HG03378 (cell line): ENCODE data around the gene ITGB3.
"Not testable (repeated sequence)": the region's sequence is repeated elsewhere in the genome, so short reads cannot be mapped to it uniquely, and the experiment has no call there.

Source experiments
- ATAC-seq: cut with Tn5 transposase; IDR thresholded peaks from one replicate; pipeline ENCODE4 v1.9.1; 2021; ENCODE audit warnings: mild to moderate bottlenecking, moderate library complexity; ENCODE audit not compliant: unreplicated experiment

ITGB3 gene

DNA sequence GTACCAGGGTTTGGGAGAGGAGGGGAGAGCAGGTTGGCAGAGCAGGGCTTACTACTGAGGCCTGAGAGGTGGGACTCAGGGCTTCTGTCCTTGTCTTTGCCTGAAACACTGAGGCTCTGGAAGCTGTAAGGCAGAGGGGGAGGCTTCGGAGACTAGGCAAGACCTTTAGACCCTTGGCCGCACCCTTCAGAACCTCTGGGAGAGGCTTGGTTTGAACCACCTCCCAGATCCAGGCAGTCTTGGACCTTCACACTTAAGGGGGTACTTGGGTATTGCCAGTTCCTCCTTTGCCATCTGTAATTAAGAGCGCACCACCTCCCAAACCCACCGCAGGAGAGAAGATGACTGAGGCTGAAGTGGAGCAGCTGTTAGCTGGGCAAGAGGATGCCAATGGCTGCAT is 31.6 kb upstream of the ITGB3 start:
- no peak for ATAC-seq

DNA sequence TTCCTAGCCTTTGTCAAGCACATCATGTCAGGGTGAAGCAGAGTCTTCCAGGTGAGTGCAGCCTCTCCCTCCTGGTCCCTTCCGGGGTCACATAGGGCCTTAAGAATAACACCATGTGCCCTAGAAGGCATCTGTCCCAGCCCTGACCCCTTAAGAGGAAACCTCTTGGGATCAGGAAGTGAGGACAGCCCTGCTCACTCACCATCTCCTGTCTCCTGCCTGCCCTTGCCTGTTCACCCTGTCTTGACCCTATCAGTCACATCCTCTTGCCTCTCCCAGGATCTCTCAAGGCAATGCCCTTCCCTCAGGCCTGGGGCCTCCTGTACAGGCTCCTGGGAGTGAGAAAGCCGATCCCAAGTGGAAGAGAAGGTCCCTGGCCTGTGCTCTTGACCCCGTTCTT is 30.6 kb upstream of the ITGB3 start:
- ATAC-seq = no peak

DNA sequence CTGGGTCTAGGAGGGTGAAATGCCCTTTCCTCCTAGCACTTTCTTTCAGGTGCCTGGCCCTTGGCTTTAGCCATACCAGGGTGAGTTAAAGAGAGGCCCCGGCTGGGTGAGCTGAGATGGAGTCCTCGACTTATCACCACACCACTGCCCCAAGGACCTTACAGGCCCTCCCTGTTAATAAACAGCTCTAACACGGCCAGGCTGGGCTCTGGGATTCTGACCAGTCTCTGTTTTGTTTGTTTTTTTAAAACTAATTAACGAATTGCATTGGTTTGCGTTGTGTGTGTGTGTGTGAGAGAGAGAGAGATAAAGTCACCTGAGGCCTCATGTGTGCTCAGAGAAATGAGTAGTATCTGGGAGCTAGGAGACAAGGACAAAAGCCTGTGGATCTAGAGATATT is 30.2 kb upstream of the ITGB3 start:
- ATAC-seq = no peak

DNA sequence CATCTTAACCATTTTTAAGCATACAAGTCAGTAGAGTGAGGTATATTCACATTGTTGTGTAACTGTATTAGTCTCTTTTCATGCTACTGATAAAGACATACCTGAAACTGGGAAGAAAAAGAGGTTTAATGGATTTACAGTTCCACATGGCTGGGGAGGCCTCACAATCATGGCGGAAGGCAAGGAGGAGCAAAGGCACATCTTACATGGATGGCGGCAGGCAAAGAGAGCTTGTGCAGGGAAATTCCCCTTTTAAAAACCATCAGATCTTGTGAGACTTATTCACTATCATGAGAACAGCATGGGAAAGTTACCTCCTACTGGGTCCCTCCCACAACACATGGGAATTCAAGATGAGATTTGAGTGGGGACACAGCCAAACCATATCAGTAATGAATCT is 29.6 kb upstream of the ITGB3 start:
- ATAC-seq = not testable (repeated sequence)

DNA sequence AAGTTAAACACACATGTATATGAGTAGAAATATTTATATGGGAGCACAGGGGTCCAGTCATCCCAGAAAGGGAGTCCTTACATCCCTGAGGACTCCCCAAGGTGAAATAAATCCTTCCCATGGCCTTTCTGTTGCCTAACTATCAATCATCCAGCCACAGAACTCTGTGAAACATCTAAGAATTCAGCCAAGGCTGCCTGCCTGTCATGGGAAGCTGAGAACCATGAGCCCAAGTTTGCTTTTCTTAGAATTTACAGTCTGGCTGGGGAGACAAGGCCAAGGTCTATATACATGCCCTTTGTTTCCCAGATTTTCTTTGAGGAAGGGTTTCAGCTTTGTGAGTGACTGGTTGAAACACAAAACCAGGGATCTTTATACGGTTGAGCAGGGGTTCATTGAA is 28.7 kb upstream of the ITGB3 start:
- ATAC-seq = no peak

DNA sequence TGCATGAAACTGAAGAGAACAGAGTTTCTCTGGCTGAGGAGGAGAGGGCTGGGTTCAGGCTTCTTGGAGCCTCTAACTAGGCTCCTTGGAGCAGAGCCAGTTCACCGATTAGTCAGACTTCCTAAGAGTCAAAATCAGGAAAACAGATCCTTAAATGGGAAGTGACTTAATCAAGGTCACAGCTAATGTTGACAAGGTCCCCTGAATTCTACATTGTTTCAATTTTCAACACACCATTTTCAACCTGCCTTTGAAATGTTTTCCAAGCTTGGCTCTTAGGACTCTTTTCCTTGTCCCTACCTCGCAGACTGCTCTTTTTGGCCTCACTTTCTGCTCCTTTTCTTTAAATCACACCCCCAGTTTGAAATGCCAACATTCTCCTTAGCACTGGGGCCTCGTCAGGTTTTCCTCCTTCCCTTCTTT is 28.2 kb upstream of the ITGB3 start:
- ATAC-seq = no peak

DNA sequence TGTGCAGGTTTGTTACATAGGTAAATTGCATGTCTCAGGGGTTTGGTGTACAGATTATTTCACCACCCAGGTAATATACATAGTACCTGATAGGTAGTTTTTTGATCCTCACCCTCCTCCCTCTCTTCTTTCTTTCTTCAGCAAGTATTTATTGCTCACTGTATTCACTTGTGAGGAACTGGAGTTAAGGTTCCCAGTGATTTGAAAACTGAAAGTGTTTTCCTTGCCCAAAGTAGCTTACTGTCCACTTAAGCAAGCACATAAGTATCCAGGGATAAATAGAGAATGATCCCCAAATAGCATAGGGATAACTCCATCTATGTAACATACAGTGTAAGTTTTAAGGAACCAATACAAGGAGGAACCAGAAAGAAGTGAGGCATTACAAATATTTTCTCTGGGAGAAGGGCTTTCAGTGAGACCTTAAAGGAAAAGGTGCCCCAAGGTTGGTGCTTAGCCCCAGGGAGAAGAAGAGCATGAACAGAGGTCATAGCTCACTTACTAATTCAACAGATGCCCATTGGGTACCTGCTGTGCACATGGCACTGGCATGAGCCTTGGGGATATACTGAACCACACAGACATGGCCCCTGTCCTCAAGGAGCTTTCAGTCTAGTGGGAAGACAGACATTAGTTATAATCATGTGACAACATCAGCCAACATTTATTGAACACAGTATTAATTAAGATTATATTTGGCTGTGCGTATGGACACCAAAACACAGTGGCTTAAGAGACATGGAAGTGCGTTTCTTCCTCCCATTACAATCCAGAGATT is 27.5 kb upstream of the ITGB3 start:
- no peak for ATAC-seq

DNA sequence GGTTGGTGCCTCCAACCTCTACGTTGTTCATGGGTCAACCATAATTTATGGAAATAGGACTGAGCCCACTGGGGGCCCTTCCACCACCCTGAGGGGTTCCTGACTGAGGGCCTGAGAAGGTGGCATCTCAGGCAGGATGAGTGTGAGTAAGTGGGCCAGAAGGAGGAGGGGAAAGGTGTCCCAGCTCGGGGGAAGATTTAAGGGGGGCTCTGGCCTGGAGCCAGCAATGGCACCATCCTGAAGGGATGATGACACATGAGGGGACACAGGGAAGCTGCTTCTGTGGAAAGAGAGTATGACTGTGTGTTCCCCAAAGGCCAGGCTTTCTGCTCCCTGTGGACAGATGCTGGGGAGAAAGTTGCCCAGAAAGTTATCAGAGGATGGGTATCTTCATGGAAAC is 25.8 kb upstream of the ITGB3 start:
- ATAC-seq = no peak

DNA sequence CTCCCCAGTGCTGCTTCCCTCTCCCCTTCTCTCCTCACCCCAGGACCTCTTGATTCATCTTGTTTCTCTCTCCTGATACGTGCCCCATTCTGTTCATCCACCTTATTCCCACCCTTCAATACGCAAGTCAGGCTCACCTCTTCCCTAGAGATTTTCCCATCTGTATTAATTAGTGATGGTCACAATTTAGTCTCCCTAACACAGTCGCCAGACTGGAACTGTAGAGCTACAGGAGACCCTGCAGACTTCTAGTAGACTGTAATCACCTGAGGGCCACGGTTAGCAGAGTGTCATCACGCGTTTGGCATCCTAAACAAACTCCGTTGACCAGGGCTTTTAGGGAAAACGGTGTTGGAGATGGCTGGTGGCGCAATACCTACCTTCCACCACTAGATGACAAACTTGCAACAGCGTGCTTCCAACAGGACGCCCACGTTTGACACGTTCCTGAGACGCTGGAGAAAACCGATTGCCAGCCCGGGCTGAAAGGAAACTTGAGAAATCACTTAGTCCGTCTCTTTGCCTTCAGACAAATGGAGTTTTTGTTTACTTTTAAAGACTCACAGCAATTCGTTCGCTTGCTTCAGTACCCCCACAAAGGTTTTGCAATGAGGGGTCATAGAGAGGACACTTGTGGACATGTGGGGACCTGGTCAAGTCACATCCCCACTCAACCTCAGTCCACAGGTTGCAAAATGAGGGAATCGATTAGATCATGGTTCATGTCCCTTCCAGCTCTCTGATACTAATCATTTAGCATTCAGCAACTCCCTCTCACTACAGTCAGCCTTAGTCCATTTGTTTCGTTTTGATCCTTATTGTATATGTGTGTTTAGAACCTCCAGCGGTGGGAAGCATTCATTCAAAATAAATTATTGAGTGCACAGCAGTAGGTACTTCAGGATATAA is 23.8 kb upstream of the ITGB3 start:
- ATAC-seq = peak; percentile 60

DNA sequence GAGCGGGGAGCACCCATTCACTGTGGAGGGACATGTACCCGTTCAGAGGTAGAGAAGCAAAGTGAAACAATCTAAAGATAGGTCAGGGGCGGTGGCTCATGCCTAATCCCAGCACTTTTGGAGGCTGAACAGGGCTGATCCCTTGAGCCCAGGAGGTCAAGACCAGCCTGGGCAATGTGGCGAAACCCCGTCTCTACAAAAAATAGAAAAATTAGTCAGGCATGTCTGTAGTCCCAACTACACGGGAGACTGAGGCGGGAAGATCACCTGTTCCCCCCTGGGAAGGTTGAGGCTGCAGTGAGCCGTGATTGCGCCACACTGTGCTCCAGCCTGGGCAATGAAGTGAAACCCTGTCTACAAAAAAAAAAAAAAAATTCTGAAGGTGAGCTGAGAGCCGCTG is 22.8 kb upstream of the ITGB3 start:
- ATAC-seq = no peak

DNA sequence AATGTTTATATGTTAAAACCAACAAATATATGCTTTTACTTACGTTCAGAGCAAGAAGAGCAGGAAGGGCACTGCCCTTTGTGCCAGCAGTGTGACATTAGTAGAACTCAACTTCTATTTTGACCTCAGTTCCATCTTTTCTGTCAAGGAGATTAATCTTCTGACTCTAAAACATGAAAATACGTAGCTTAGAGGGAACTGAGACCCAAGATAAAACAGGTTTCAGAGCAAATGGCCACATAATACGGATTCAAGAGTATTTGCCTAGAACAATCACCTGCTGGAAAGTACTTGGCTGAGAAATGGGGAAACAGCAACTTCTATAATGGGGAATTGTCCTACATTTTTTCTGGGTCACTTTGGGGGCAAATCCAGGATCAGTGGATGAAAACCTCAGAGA is 22.3 kb upstream of the ITGB3 start:
- no peak for ATAC-seq

DNA sequence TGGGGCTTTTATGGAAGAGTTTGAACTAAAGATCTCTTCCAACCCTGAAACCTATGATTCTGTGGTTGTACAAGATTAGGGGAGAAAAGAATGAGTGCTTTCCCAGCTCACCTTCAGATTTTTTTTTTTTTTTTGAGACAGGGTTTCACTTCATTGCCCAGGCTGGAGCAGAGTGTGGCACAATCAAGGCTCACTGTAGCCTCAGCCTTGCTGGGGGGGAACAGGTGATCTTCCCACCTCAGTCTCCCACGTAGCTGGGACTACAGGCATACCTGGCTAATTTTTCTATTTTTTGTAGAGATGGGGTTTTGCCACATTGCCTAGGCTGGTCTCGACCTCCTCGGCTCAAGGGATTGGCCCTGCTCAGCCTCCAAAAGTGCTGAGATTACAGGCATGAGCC is 21.8 kb upstream of the ITGB3 start:
- no peak for ATAC-seq

DNA sequence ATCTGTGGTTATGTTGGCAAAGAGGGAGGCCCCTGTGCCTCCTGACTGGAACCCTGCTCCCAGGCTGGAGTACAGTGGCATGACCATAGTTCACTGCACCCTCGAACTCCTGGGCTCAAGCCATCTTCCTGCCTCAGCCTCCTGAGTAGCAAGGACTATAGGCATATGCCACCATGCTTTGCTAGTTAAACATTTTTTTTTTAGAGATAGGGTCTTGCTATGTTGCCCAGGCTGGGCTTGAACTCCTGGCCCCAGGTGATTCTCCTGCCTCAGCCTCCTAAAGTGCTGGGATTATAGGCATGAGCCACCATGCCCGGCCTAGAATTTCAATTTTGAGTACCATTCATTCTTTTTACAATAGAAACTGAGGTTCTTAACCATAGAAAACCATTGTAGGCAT is 21.2 kb upstream of the ITGB3 start:
- no peak for ATAC-seq

DNA sequence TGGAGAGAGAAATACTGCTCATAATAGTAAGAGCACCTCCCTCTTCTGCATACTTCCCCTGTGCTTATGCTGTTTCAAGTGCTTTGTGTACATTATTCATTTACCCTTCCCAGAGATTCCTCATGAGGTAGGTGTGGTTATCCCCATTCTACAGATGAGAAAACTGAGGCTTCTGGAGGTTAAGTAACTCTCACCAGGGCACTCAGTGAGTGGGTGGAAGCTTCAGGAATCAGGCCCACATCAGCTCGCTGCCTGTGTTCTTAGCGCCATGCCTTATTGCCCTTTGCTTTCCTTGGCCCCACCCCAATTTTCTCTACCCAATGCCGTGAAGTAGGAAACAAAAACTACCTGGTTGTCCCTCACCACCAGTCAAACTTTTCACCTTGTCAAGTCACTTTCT is 18.1 kb upstream of the ITGB3 start:
- ATAC-seq = no peak

DNA sequence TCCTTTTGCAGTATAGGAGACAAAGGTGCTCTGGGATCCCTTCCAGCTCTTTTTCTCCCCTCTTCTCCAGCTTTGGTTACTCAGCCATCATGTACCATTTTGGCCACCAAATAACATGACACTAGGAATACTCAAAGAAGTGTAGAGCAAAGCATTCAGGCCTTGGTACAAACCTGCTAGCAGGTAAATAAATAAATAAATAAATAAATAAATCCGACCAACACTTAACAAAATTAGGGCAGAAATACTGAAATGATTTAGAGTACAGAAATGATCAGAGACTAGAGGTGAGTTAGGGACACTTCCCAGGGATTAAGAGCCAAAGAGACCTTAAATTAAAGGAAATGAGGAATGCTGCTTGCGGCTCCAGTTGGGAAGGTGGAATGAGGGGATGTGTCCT is 17.7 kb upstream of the ITGB3 start:
- ATAC-seq = no peak

DNA sequence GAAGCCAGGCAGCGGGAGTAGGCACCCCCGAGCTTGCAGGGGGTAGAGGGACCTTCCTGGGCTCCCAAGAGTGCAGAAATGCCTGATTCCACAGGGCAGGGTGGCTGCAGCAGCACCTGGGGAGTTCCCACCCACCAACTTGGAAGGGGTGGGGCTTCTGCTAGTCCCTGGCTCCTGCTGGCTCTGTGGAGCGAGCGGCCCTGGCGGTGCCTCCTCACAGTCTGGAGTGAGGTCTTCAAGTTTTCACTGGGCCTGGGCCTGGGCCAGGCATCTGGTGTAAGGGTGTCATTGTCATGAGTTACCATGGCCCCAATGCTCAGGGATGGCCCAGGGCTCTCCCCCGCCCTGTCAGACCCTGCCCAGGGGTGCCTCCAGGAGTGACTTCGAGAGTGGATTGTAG is 15.8 kb upstream of the ITGB3 start:
- no peak for ATAC-seq

DNA sequence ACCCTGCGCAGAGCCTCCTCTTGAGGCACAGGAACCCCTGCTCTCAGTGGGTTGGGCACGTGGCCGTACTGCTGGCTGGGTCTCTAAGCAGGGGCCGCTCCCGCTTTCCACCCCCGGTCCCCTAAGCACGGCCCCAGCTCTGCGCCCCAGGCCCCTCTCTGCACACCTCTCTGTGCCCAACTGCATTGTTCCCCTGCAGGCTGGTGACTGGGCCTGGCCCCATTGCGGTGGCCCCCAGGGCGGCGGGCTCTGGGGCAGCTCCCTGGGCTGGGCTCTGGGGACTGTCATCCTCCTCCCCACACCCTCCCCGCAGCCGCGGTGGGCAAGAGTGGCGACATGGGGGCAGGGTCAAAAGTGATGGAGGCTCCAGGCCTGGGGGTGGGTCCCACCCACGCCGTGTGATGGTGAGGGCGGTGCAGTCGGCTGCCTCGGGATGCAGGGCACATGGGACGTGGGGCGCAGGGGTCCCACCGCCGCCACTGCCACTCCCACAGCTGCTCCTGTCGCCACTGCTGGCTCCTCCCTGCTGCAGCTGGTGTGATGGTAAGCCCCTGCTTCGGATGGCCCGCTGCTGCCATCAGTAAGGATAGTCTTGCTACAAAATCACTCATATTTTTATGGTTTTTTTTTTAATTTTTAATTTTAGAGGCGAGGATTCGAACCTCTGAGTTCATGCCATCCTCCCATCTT is 15.2 kb upstream of the ITGB3 start:
- no peak for ATAC-seq

DNA sequence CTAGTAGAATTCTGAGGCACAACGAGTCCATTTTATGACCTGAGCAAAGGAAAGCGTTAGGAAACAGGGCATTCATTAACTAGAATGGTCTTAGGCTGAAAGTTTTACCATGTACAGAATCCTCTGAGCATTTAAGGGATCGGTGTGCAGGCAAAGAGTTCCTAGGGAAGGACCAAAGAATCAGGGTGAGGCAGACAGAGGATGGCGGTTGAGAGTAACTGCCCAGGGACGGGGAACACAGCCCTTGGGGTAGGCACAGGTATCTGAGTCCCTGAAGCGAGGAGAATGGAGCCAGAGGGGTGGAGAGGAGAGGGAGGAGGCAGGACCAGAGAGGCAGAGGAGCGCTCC is 14.0 kb upstream of the ITGB3 start:
- ATAC-seq = no peak

DNA sequence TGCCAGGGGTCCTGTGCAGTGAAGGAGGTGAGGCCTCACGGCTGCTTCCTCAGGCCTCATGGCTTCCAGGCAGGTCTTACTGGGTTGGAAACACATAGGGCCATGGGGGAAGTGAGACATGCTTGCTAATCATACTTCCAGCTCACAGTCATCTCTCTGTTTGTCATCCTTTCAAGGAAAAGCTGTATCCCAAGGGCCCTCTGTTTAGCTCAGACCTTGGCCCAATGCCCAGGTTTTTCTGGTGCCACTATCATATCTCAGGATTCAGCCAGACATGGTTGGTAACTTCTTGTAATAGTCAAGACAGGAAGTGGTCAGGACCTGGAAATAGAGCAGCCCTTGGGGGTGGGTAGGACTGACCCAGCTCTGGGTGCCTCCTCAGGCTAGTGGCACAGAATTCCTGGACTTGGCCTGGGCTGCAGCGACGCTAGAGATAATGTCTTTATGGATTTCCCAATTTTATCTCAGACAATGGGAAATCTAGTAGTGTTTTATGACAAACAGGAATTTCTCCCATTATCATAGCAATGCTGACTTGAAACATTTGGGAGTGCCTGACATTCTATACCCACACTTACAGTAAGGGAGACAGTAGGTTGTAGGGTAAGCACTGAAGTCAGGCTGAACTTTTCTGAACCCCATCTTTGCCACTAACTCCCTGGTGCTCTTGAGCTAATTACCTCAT is 13.5 kb upstream of the ITGB3 start:
- no peak for ATAC-seq

DNA sequence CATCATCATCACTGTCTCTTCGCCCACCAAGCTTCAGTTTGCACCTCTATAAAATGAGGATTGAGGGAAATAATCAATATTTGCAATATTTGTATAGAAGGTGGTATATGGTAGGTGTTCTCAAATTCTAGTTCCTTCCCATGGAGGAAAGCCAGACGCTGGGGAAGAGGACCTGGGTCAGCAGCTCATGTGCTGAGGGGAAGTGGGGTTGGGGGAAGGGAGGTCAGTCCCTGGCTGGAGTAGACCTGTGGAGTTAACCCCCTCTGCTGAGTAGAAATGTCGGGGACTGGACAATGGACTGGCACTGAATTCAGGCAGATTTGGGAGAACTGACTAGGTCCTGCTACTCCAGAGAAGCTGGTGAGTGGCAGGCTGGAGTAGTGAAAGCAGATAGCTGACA is 12.8 kb upstream of the ITGB3 start:
- no peak for ATAC-seq

DNA sequence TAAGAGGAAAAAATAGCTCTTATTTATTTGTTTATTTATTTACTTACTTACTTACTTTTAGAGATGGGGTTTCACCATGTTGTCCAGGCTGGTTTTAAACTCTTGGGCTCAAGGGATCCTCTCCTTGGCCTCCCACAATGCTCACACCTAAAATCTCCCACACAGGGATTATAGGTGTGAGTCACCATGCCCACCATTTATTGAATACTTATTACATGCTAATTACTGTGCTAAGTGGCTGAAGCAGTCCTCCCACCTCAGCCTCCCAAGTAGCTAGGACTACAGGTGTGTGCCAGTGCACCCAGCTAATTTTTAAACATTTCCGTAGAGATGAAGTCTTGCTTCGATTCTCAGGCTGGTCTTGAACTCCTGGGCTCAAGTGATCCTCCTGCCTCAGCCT is 11.0 kb upstream of the ITGB3 start:
- ATAC-seq = no peak
